K562 (cell line): ENCODE measurements around the gene ZFAND3. TPM values are rescaled to one million over a fixed set of nuclear protein-coding genes. Genes with fewer than 3 reads are reported as not detected.

Experiments
- ATF7 ChIP-seq: fragments of 450-650 bp; IDR thresholded peaks from 2 replicates; pipeline ENCODE4 v1.7.1; 2014; ENCODE audit warnings: mild to moderate bottlenecking, moderate library complexity
- CBFA2T3 ChIP-seq: fragments of 450-650 bp; IDR thresholded peaks from 2 replicates; pipeline ENCODE4 v1.6.1; 2017
- CEBPB ChIP-seq: fragments of 450-650 bp; IDR thresholded peaks from 2 replicates; pipeline ENCODE4 v1.6.1; 2016; ENCODE audit warnings: missing genetic modification characterization, missing compliant biosample characterization
- DDX20 ChIP-seq: fragments of 450-650 bp; IDR thresholded peaks from 2 replicates; pipeline ENCODE4 v1.6.1; 2016; ENCODE audit warnings: missing genetic modification characterization, low read depth, mild to moderate bottlenecking, missing compliant biosample characterization, moderate library complexity
- EP400 ChIP-seq: fragments of 450-650 bp; IDR thresholded peaks from 2 replicates; pipeline ENCODE4 v1.6.1; 2017; ENCODE audit warnings: antibody characterized with exemption, mild to moderate bottlenecking, moderate library complexity
- HDAC2 ChIP-seq: fragments of 450-650 bp; IDR thresholded peaks from 2 replicates; pipeline ENCODE4 v1.6.1; 2016; ENCODE audit warnings: mild to moderate bottlenecking
- MGA ChIP-seq: fragments of 450-650 bp; IDR thresholded peaks from 2 replicates; pipeline ENCODE4 v1.6.1; 2016; ENCODE audit warnings: mild to moderate bottlenecking, moderate library complexity
- NFXL1 ChIP-seq: fragments of 450-650 bp; formaldehyde crosslinking; IDR thresholded peaks from 2 replicates; pipeline ENCODE4 v1.4.0; 2021; ENCODE audit warnings: mild to moderate bottlenecking
- OTX1 ChIP-seq: fragments of 450-650 bp; formaldehyde crosslinking; IDR thresholded peaks from 2 replicates; pipeline ENCODE4 v1.4.0; 2022; ENCODE audit warnings: mild to moderate bottlenecking
- PHF20 ChIP-seq: fragments of 450-650 bp; IDR thresholded peaks from 2 replicates; pipeline ENCODE4 v1.6.1; 2018; ENCODE audit not compliant: partially characterized antibody
- TFE3 ChIP-seq: fragments of 450-650 bp; formaldehyde crosslinking; IDR thresholded peaks from 2 replicates; pipeline ENCODE4 v1.4.0; 2020; ENCODE audit warnings: mild to moderate bottlenecking, mixed read lengths
- ZNF212 ChIP-seq: fragments of 450-650 bp; formaldehyde crosslinking; IDR thresholded peaks from 2 replicates; pipeline ENCODE4 v1.4.0; 2020; ENCODE audit warnings: mild to moderate bottlenecking
- ZNF239 ChIP-seq: fragments of 250-450 bp; sonication (Bioruptor Pico); IDR thresholded peaks from 2 replicates; pipeline ENCODE4 v1.4.0; 2020; ENCODE audit warnings: mild to moderate bottlenecking
- ZNF444 ChIP-seq: fragments of 250-450 bp; sonication (Bioruptor Pico); IDR thresholded peaks from 2 replicates; pipeline ENCODE4 v1.4.0; 2020; ENCODE audit warnings: mild to moderate bottlenecking, moderate library complexity
- ZNF584 ChIP-seq: fragments of 200-800 bp; sonication (Bioruptor generic); IDR thresholded peaks from 2 replicates; pipeline ENCODE4 v1.6.1; 2016; ENCODE audit warnings: low read depth, mild to moderate bottlenecking, missing genetic modification characterization, missing compliant biosample characterization
- polyA plus RNA-seq, 8 experiments: library from polyadenylated mRNA; depleted of rRNA in 4 of 8; stranded (reverse) in 5 of 8; unstranded in 3 of 8; fragments of >200 nt; fragmentation: Nextera tagmentation in 2 of 8; fragmentation: Illumina TruSeq in 1 of 8; extraction: Ambion mirVana in 2 of 8; extraction: Trizol in 1 of 8; gene quantifications; 2 replicates each; pipeline versions ENCODE4 v1.2.1 to v1.2.3, GENCODE V29; 2011 to 2014; ENCODE audit warnings: inconsistent platforms in 1 of 8, missing spikeins in 1 of 8
- total RNA-seq, 7 experiments: library from RNA; depleted of rRNA in 6 of 7; stranded (reverse); fragments of >200 nt in 6 of 7; fragmentation: Illumina TruSeq in 2 of 7; extraction: Trizol in 2 of 7; gene quantifications; 2 replicates each; pipeline versions ENCODE4 v1.2.1 to v1.2.3, GENCODE V29; 2011 to 2021; ENCODE audit warnings: low replicate concordance in 1 of 7

The ZFAND3 gene
- total and polyA plus RNA-seq, 9 of the 15 experiments (the other 6 are each of a cell fraction or from before 2014, with no cell fraction given), result 0.81 to 26.6 (median 11.8) TPM

- TF ChIP-seq ZNF239 (CRISPR knock-in tag), result peak; percentile 66
- peak; percentile 43 for TF ChIP-seq CEBPB (tag)
- TF ChIP-seq HDAC2, result no peak
- no peak for TF ChIP-seq CBFA2T3
- TF ChIP-seq TFE3 (CRISPR knock-in tag), result no peak
- TF ChIP-seq ATF7, result peak; percentile 67; the same call in 1 of the 2 replicates
- peak; percentile 88 for TF ChIP-seq ZNF584 (CRISPR knock-in tag)
- TF ChIP-seq ZNF212, result no peak
- TF ChIP-seq PHF20, result no peak
- peak; percentile 66; the same call in 1 of the 2 replicates for TF ChIP-seq NFXL1 (CRISPR knock-in tag)
- TF ChIP-seq DDX20 (tag), result peak; percentile 77
- TF ChIP-seq OTX1, result no peak
- peak; percentile 68 for TF ChIP-seq EP400
- no peak for TF ChIP-seq ZNF444 (CRISPR knock-in tag)
- peak; percentile 85 for TF ChIP-seq MGA
These were observed 153.6 kb downstream of the ZFAND3 start (continued) for GRCh38 chr6:37972994-37973757.
